ENCODE data around the gene LIN28A.

LIN28A gene

GRCh38 chr1:26432793-26433192 lies 22.2 kb downstream of the LIN28A start:
- DNase-seq (ENCODE audit: low read depth in 3 of 3, low spot score in 1 of 3) = no peak

GRCh38 chr1:26434161-26434752 lies 23.6 kb downstream of the LIN28A start:
- DNase-seq (ENCODE audit: low read depth in 3 of 3, low spot score in 1 of 3) = no peak

DNA sequence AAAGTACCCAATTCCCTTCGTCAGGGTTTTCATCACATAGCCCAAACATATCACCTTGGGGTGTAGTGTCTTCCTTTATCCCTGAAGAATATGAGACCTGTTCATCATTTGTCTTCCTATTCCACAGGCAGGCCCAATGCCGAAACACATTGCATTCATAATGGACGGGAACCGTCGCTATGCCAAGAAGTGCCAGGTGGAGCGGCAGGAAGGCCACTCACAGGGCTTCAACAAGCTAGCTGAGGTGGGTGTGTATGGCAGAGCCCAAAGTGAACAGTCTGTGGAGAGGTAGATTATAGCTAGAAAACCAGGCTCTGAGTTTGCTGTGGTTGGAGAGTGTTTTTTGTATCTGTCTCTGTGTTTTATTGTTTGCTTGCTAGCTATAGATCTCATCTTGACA lies 27.4 kb downstream of the LIN28A start:
- DNase-seq (ENCODE audit: low read depth in 3 of 3, low spot score in 1 of 3) = no peak

DNA sequence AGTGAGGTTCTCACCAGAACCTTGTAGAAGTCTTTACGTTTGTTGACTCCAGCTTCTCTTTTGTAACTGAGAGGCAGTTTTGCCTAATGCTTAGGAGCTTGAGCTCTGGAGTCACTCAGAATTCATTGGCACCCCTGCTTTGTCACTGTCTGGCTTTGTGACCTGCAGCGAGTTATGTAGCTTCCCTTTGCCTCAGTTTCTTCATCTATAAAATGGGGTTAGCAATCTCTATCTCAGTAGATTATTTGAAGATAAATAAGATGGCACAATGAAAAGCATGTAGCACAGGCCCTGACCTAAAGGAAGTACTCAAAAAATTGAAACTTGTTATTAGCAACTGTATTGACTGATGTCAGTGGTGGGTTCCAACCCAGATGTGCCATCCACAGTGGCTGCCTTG lies 29.6 kb downstream of the LIN28A start:
- no peak for DNase-seq (ENCODE audit: low read depth in 3 of 3, low spot score in 1 of 3)

DNA sequence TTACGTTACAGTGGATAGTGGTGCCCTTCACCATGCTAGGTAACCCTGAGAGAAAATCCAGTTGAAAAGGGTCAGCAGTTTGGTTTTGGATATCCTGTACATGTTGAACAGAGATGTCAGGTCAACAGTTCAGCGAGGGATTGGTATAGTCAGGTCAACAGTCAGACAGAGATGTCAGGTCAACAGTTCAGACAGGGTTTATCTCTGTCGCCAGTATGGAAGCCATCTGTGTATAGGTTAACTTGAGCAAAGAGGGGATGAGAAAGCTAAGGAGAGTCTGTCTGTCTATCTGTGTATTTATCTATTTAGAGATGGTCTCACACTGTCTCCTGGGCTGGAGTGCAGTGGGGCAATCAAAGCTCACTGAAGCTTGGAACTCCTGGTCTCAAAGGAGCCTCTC lies 39.3 kb downstream of the LIN28A start:
- DNase-seq (ENCODE audit: low read depth in 3 of 3, low spot score in 1 of 3) = no peak

DNA sequence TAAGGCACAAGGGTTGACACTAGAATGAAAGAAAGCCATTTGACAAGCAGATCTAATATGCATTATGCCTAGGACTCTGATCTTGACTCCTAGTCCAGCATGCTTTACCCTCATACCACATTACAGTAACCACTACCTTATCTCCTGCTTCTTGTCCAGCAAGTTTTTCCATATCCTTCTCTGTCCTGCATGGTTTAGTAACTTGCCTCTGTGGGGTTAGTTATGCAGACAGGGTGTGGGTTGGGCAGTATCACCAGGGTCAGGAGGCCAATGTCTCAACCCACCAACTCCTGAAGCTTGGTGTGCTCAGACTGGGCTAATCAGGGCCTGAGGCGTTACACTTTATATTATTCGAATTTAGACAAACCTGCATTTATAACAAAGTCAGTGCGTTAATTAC lies 40.3 kb downstream of the LIN28A start:
- DNase-seq (ENCODE audit: low read depth in 3 of 3, low spot score in 1 of 3) = no peak

DNA sequence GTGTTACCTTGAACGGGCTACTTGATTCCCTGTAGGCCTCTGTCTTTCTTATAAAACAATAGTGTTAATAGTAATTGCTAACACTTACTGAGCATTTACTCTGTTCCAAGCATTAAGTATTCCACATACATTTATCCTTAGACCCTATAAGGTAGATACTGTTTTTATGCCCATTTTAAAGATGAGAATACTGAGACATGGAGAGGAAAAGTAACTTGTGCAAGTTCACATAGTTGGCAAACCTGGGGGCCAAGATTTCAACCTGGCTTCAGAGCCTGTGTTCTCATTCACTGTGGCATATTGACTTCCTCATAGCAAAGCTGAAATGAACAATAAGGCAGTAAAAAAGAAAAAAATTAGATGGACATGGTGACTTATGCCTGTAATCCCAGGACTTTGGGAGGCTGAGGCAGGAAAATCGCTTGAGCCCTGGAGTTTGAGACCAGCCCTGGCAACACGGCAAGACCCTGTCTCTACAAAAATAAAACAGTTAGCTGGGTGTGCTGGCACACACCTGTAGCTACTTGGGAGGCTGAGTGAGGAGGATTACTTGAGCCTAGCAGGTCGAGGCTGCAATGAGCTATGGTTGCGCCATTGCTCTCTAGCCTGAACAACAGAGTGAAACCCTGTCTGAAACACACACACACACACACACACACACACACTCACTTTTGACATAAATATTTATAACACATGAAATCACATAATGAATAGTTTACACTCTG lies 42.0 kb downstream of the LIN28A start:
- no peak for DNase-seq (ENCODE audit: low read depth in 3 of 3, low spot score in 1 of 3)

GRCh38 chr1:26459148-26459547 lies 48.5 kb downstream of the LIN28A start:
- DNase-seq (ENCODE audit: low read depth in 3 of 3, low spot score in 1 of 3) = no peak

- DNase-seq (ENCODE audit: low read depth in 3 of 3, low spot score in 1 of 3) = no peak
Observed at GRCh38 chr1:26459573-26460031, 49.0 kb downstream of the LIN28A start.

- no peak for DNase-seq (ENCODE audit: low read depth in 3 of 3, low spot score in 1 of 3)
Observed at GRCh38 chr1:26468911-26469310, 58.3 kb downstream of the LIN28A start.

DNA sequence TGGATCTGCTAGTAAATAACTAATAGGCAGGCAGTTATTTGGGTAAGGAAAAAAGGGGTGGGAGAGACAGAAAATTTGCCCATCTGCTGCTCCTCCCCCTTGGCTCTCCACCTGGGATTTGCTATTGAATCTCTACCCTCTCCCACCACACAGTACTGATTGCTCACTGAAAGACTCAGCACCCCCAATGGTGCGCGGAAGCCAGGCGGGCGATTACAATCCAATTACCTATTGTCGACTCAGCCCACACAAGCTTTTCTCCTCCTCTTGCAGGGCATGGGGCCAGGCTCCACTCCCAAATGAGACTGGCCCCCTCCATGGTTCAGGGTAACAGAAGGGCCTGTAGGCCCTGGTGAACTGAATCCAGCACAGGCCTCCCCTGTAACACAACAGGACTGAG lies 58.9 kb downstream of the LIN28A start:
- DNase-seq (ENCODE audit: low read depth in 3 of 3, low spot score in 1 of 3) = no peak

DNA sequence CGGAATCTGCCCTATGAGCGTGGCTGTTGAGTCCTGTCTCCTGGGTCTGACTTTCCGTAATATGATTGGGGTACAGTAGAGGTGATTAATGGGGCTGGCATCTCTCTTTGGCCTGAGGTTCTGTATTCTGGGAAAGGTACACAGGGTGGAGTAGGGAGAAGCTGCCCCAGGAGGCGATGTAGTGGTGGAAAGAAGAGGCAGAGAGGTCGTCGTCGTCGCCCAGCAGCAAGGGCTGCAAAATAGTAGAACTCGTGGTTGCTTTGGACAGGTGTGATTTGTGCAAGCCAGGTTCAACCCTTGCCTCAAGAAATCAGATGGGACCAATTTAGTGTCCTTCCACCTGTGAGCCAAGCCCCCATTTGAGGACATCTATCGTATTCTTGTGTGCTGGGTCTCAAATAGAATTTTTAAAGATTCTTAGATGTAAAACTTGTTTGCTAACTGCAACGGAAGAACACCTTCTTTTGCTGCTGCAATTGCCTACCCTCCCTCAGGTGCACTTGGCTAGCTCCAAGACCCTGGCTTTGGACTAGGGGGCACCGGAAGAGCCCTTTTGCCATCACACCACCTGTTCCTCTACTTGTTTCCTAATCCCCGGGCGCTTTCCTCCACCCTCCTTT lies 60.4 kb downstream of the LIN28A start:
- DNase-seq (ENCODE audit: low read depth in 3 of 3, low spot score in 1 of 3) = no peak

- DNase-seq (ENCODE audit: low read depth in 3 of 3, low spot score in 1 of 3) = peak in 1 of 3 donors; percentile 33
Observed at GRCh38 chr1:26471498-26472319, 61.1 kb downstream of the LIN28A start.

- peak; percentile 68 to 80 (median 72) for DNase-seq (ENCODE audit: low read depth in 3 of 3, low spot score in 1 of 3)
Observed at GRCh38 chr1:26472320-26472900, 61.8 kb downstream of the LIN28A start, which contains the start of gene HMGN2. Gene HMGN2 (plus strand): TSS chr1:26472440. CDS start chr1:26472613, 173 bp downstream.

DNA sequence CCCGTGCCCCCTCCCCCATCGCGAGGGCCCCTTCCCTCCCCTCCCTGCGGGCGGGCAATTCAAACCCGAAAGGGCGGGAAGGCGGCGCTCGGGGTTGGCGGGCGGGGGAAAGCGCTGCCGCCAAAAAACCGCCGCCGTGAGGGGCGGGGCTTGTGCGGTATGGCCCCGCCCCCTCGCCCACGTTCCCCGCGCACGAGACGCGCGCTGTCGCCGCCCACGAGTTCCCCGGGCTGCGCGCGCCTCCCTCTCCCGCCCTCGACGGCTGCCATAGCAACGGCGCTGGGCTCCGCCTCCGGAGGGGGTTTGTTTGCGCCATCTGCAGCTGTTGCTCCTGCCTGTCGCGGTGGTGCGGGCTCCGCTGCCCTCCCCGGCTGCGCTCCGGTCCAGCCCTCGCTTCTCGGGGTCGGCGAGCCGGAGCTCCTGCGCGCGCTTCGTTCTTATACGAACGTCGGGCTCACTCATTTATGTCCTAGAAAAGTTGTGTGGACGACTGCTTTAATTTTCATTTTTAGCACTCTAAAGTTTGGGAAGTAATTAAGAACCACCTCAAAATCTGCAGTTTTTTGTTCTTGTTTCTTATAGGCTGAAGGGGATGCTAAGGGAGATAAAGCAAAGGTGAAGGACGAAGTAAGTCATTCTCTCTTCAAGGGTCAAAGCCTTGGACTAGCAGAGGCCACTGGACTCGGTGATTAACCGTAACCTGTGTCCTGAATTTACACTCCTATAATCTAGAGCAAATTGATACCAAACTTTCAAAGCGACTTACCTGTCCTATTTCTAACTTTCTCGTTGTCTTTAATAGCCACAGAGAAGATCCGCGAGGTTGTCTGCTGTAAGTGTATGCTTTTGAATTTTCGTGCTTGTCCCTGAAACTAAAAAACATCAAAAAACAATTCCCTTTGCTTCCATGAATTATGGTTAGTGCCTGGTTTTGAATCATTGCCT lies 62.6 kb downstream of the LIN28A start:
- DNase-seq (ENCODE audit: low read depth in 3 of 3, low spot score in 1 of 3) = peak; percentile 90 to 95 (median 93)

DNA sequence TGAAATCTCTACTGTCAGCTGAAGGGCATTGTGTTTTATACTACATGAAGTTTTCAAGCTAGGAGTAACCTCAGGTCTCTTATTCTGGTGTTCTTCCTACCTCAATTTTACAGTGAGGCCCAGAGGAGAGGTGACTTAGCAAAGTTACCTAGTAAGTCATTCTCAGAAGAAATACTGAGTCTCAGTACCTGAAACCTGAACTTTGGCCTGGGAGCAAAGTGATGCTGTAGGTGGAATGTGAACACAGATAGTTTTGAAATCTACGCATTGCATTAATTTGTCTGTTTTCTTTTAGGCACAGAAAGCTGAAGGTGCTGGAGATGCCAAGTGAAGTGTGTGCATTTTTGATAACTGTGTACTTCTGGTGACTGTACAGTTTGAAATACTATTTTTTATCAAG lies 64.2 kb downstream of the LIN28A start:
- DNase-seq (ENCODE audit: low read depth in 3 of 3, low spot score in 1 of 3) = no peak

- no peak for DNase-seq (ENCODE audit: low read depth in 3 of 3, low spot score in 1 of 3)
Observed at GRCh38 chr1:26475989-26476388, 65.4 kb downstream of the LIN28A start.

- DNase-seq (ENCODE audit: low read depth in 3 of 3, low spot score in 1 of 3) = no peak
Observed at GRCh38 chr1:26476958-26477357, 66.3 kb downstream of the LIN28A start.

- no peak for DNase-seq (ENCODE audit: low read depth in 3 of 3, low spot score in 1 of 3)
Observed at GRCh38 chr1:26477446-26478152, 67.0 kb downstream of the LIN28A start.
